PC-3 (cell line): Measurements from ENCODE around the gene CARHSP1. TPM values are rescaled to one million over a fixed set of nuclear protein-coding genes. Genes with fewer than 3 reads are reported as not detected.

Experiments used
- ATAC-seq: fragments of 200-7000 bp; cut with Tn5 transposase; 2 replicates; pipeline ENCODE4 v1.9.1; 2020; ENCODE audit warnings: mild to moderate bottlenecking, moderate library complexity
- BruUV-seq: library from RNA; stranded (reverse); fragments of 400-500 nt; replicated peaks from 2 replicates; lab custom pipeline; 2021; lab: Mats Ljungman, UMichigan
- CTCF ChIA-PET: fragments of 300-600 bp; sonication (Branson Sonifier 250); formaldehyde crosslinking; loops from one replicate; lab custom pipeline; 2022; ENCODE audit warnings: antibody characterized with exemption; lab: Charles Lee
- POLR2A ChIA-PET: fragments of 300-600 bp; sonication (Branson Sonifier 250); formaldehyde crosslinking; loops from one replicate; lab custom pipeline; 2022; ENCODE audit warnings: antibody characterized with exemption; ENCODE audit not compliant: unreplicated experiment; lab: Charles Lee
- DNase-seq: peaks from one replicate; pipeline ENCODE4 v3.0.0-alpha.2; 2015
- H2AFZ ChIP-seq: fragments of 300-600 bp; sonication (generic); 2 replicates; pipeline ENCODE4 v1.6.0; 2016; ENCODE audit warnings: antibody characterized with exemption, low read length
- H3F3A ChIP-seq: fragments of 300-600 bp; sonication (generic); one replicate; pipeline ENCODE4 v1.6.0; 2017; ENCODE audit warnings: antibody characterized with exemption, low read length, control low read depth, mild to moderate bottlenecking; ENCODE audit not compliant: unreplicated experiment
- H3K27ac ChIP-seq: fragments of 300-600 bp; sonication (generic); 2 replicates; pipeline ENCODE4 v1.5.1; 2016; ENCODE audit warnings: mild to moderate bottlenecking, low read length
- H3K27me3 ChIP-seq: fragments of 300-600 bp; sonication (generic); 2 replicates; pipeline ENCODE4 v1.6.1; 2016; ENCODE audit warnings: low read length, mixed read lengths
- H3K36me3 ChIP-seq: fragments of 300-600 bp; sonication (generic); 2 replicates; pipeline ENCODE4 v1.6.1; 2016; ENCODE audit warnings: low read depth, mixed run types, low read length, mixed read lengths
- H3K4me1 ChIP-seq: fragments of 300-600 bp; sonication (generic); 2 replicates; pipeline ENCODE4 v1.5.1; 2016; ENCODE audit warnings: low read length; ENCODE audit not compliant: insufficient read depth
- H3K4me2 ChIP-seq: fragments of 300-600 bp; sonication (generic); 2 replicates; pipeline ENCODE4 v1.6.0; 2016; ENCODE audit warnings: low read length
- H3K4me3 ChIP-seq: fragments of 300-600 bp; sonication (generic); 2 replicates; pipeline ENCODE4 v1.5.1; 2016; ENCODE audit warnings: mild to moderate bottlenecking, low read length, mixed read lengths
- H3K79me2 ChIP-seq: fragments of 300-600 bp; sonication (generic); 2 replicates; pipeline ENCODE4 v1.6.1; 2017; ENCODE audit warnings: low read length, mixed read lengths
- H3K9ac ChIP-seq: fragments of 300-600 bp; sonication (generic); 2 replicates; pipeline ENCODE4 v1.6.0; 2016; ENCODE audit warnings: mild to moderate bottlenecking, low read length
- H3K9me2 ChIP-seq: fragments of 300-600 bp; sonication (generic); replicated peaks from 2 replicates; pipeline ENCODE4 v1.6.1; 2016; ENCODE audit warnings: mixed run types, low read length, mixed read lengths
- H3K9me3 ChIP-seq: fragments of 300-600 bp; sonication (generic); 2 replicates; pipeline ENCODE4 v1.6.1; 2016; ENCODE audit warnings: low read length, mixed read lengths
- H4K20me1 ChIP-seq: fragments of 300-600 bp; sonication (generic); 2 replicates; pipeline ENCODE4 v1.6.1; 2016; ENCODE audit warnings: low read length, mixed read lengths
- CTCF ChIP-seq: fragments of 300-600 bp; sonication (generic); conservative IDR thresholded peaks from 2 replicates; pipeline ENCODE4 v1.5.1; 2017; ENCODE audit warnings: antibody characterized with exemption, low read depth, mild to moderate bottlenecking, low read length
- EZH2 ChIP-seq: fragments of 300-600 bp; sonication (generic); IDR thresholded peaks from one replicate; pipeline ENCODE4 v1.6.1; 2017; ENCODE audit warnings: antibody characterized with exemption, mild to moderate bottlenecking, low read length; ENCODE audit not compliant: unreplicated experiment
- EZH2phosphoT487 ChIP-seq: fragments of 300-600 bp; sonication (generic); IDR thresholded peaks from 2 replicates; pipeline ENCODE4 v1.6.1; 2018; ENCODE audit warnings: mild to moderate bottlenecking, antibody characterized with exemption, low read length, borderline replicate concordance
- intact Hi-C: fragments of 100-400 bp; cut with micrococcal nuclease; formaldehyde crosslinking; loops from 2 replicates; pipeline ENCODE4 v1.9.0; 2023
- total RNA-seq: library from RNA; depleted of rRNA; stranded (reverse); fragments of >200 nt; gene quantifications from 2 replicates; pipeline ENCODE4 v1.2.3, GENCODE V29; 2014

CARHSP1 gene
- total RNA-seq, 1 experiment from 2014 or later = 142 TPM

GRCh38 chr16:8814095-8814806, 54.6 kb downstream of the CARHSP1 start:
- TF ChIP-seq EZH2 = no peak
- TF ChIP-seq CTCF = no peak
- no peak for TF ChIP-seq EZH2phosphoT487
- no peak overlapping the region for H3K9ac ChIP-seq
- no peaks in the 10 kb centered on the region for H3K9me3 ChIP-seq
- H3K9me2 ChIP-seq = no peaks in the 10 kb centered on the region
- H3K4me2 ChIP-seq = no peak overlapping the region
- ATAC-seq (no peak), DNase-seq (no peak)
- H2AFZ ChIP-seq = no peak overlapping the region
- H3K36me3 ChIP-seq = peaks cover 48% of the 10 kb centered on the region
- no peaks in the 10 kb centered on the region for H3F3A ChIP-seq
- ChIA-PET POLR2A (no interaction called here), CTCF (no interaction called here)
- H4K20me1 ChIP-seq = no peaks in the 10 kb centered on the region
- intact Hi-C loops = no loop called here
- H3K4me1 ChIP-seq = no peaks in the 10 kb centered on the region
- no peaks in the 10 kb centered on the region for H3K79me2 ChIP-seq
- H3K4me3 ChIP-seq = no peak overlapping the region
- BruUV-seq = no TSS peak
- no peak overlapping the region for H3K27ac ChIP-seq
- H3K27me3 ChIP-seq = no peaks in the 10 kb centered on the region

- Histone ChIP-seq H3K4me3 (no peak overlapping the region), H3K9ac (no peak overlapping the region), H3K79me2 (no peaks in the 10 kb centered on the region), H3K9me2 (no peaks in the 10 kb centered on the region), H2AFZ (no peak overlapping the region), H3K4me2 (no peak overlapping the region), H3F3A (no peaks in the 10 kb centered on the region), H3K36me3 (peaks cover 61% of the 10 kb centered on the region), H3K9me3 (no peaks in the 10 kb centered on the region), H4K20me1 (no peaks in the 10 kb centered on the region), H3K27ac (no peak overlapping the region), H3K27me3 (no peaks in the 10 kb centered on the region), H3K4me1 (no peaks in the 10 kb centered on the region)
- ChIA-PET CTCF (no interaction called here), POLR2A (no interaction called here)
- BruUV-seq = no TSS peak
- DNase-seq (no peak), ATAC-seq (no peak)
- intact Hi-C loops = no loop called here
- TF ChIP-seq EZH2 (no peak), EZH2phosphoT487 (no peak), CTCF (no peak)
Measured at GRCh38 chr16:8812162-8812843, 56.5 kb downstream of the CARHSP1 start.
